CD4-positive, CD25-positive, alpha-beta regulatory T cell (primary cell): ENCODE results near the gene COL20A1. TPM values are rescaled to one million over a fixed set of nuclear protein-coding genes. Genes with fewer than 3 reads are reported as not detected.
A peak's percentile ranks its signal among the peaks of the same experiment; 100 is the strongest.

ENCODE experiments used
- ATAC-seq, 2 donors: fragments of 150-1000 bp; cut with Tn5 transposase; one replicate each; pipeline ENCODE4 v1.10.0; 2021; ENCODE audit warnings: low read depth in 2 of 2, moderate number of reproducible peaks in 2 of 2, moderate library complexity in 1 of 2
- DNase-seq, 3 donors: peaks; one replicate each; pipeline versions ENCODE4 v3.0.0 to v3.0.0-alpha.2; 2012 to 2022; ENCODE audit warnings: mixed read lengths in 1 of 3
- H3K27ac ChIP-seq: one replicate; pipeline ENCODE4 v1.7.0; 2013; ENCODE audit warnings: mild to moderate bottlenecking, low read length; ENCODE audit not compliant: insufficient read depth, poor library complexity, severe bottlenecking
- H3K27me3 ChIP-seq: one replicate; pipeline ENCODE4 v1.7.0; 2013; ENCODE audit warnings: low read length; ENCODE audit not compliant: control insufficient read depth, insufficient read depth
- H3K36me3 ChIP-seq: one replicate; pipeline ENCODE4 v1.7.0; 2013; ENCODE audit warnings: mild to moderate bottlenecking, low read length, moderate library complexity; ENCODE audit not compliant: control insufficient read depth, insufficient read depth
- H3K4me1 ChIP-seq: 2 replicates; pipeline ENCODE4 v1.7.0; 2013; ENCODE audit warnings: mild to moderate bottlenecking, low read length; ENCODE audit not compliant: insufficient read depth, control insufficient read depth, poor library complexity, severe bottlenecking
- H3K4me3 ChIP-seq: one replicate; pipeline ENCODE4 v1.7.0; 2013; ENCODE audit warnings: low read depth, mild to moderate bottlenecking, low read length, moderate library complexity
- H3K9me3 ChIP-seq, 2 experiments: 1 replicate in 1 of 2; 2 replicates in 1 of 2; pipeline ENCODE4 v1.7.0; 2013; ENCODE audit warnings: low read length in 2 of 2, mild to moderate bottlenecking in 1 of 2, moderate library complexity in 1 of 2; ENCODE audit not compliant: control insufficient read depth in 2 of 2
- H3K27ac Mint-ChIP-seq, 3 donors: one replicate each; pipeline ENCODE4 v1.8.0; 2020 to 2022; ENCODE audit warnings: mild to moderate bottlenecking in 3 of 3, mixed read lengths in 3 of 3, moderate library complexity in 2 of 3
- H3K27me3 Mint-ChIP-seq: one replicate; pipeline ENCODE4 v1.8.0; 2022; ENCODE audit warnings: mild to moderate bottlenecking, mixed read lengths
- H3K36me3 Mint-ChIP-seq: one replicate; pipeline ENCODE4 v1.8.0; 2020; ENCODE audit warnings: mixed read lengths
- H3K4me1 Mint-ChIP-seq, 4 donors: one replicate each; pipeline ENCODE4 v1.8.0; 2020 to 2022; ENCODE audit warnings: mixed read lengths in 4 of 4, mild to moderate bottlenecking in 1 of 4
- H3K4me3 Mint-ChIP-seq, 4 donors: one replicate each; pipeline ENCODE4 v1.8.0; 2020 to 2022; ENCODE audit warnings: mild to moderate bottlenecking in 4 of 4, mixed read lengths in 4 of 4, moderate library complexity in 3 of 4
- H3K9me3 Mint-ChIP-seq, 7 donors: one replicate each; pipeline ENCODE4 v1.8.0; 2020 to 2022; ENCODE audit warnings: mixed read lengths in 7 of 7, mild to moderate bottlenecking in 3 of 7, moderate library complexity in 2 of 7
- polyA plus RNA-seq, 4 donors: library from polyadenylated mRNA; unstranded; fragments of 300-500 nt; fragmentation: Illumina TruSeq; gene quantifications; one replicate each; pipeline ENCODE4 v1.2.3, GENCODE V29; 2021
- total RNA-seq: library from RNA; stranded (reverse); gene quantifications from one replicate; pipeline ENCODE4 v1.2.3, GENCODE V29; 2022

Gene COL20A1
- total and polyA plus RNA-seq, 5 donors from 2014 or later: 0.20 TPM; not detected in 4

DNA sequence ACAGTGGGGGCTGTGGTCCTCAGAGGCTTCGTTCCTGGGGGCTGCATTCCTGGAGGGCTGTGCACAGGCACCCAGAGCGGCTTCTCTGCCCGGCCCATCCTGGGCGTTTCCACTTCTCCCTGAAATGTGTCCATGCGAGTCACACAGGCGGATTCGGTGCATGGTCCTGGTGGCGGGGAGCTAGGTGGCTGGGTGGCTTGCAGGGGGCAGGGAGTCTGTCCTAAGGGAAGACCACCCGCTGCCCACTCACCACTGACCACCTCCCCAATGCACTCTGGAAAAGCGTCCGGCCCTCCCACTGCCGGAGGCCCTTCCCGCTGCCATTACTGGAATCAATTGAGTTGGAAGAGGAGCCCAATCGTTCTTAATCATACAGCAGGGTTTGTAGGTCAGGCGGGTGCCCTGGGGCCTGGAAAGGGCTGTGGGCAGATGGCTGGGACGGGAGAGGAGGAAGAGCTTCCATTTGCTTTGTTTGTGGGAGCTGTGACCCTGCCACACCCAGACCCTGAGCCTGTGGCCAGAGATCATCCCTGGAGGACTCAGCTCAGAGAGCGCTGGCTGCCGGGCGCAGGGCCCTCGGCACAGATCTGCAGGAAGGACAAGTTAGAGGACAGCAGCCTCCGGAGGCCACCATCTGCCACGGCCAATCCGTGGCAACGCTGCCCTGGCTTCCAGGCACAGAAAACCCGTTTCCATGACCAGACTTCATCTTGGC lies 61.8 kb downstream of the COL20A1 start:
- Histone ChIP-seq H3K27me3 (no peaks in the 10 kb centered on the region), H3K27ac (no peak overlapping the region), H3K36me3 (no peaks in the 10 kb centered on the region), H3K9me3 (no peaks in the 10 kb centered on the region), H3K4me3 (no peak overlapping the region), H3K4me1 (no peaks in the 10 kb centered on the region)
- Mint-ChIP-seq H3K4me1 (no peaks in the 10 kb centered on the region), H3K27ac (no peak overlapping the region), H3K9me3 (peaks cover 0 to 4% (median 0%) of the 10 kb centered on the region in 7 donors), H3K4me3 (no peak overlapping the region), H3K27me3 (no peaks in the 10 kb centered on the region), H3K36me3 (no peaks in the 10 kb centered on the region)
- DNase-seq (no peak), ATAC-seq (no peak)

DNA sequence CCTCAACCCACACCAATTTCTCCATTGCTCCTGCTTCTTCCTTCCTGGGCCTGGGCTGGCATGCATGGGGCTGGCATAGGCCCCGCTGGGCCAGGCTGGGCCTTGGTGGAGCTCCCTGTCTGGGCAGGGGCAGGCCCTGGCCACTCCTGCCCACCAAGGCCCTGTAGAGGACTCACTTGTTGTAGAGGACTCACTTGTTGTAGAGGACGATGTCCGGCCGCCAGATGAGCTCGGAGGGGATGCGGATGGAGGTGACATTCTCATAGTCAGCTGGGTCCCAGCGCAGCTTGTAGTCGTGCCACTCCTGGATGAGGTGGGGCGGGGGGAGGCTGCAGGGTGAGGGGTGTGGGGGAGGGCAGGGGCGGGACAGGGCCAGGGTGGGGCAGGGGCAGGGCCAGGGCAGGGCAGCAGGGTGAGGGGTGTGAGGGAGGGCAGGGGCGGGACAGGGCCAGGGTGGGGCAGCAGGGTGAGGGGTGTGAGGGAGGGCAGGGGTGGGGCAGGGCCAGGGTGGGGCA lies 62.9 kb downstream of the COL20A1 start:
- Mint-ChIP-seq H3K9me3 (no peaks in the 10 kb centered on the region), H3K36me3 (no peaks in the 10 kb centered on the region), H3K27me3 (no peaks in the 10 kb centered on the region), H3K4me3 (no peak overlapping the region), H3K4me1 (no peaks in the 10 kb centered on the region), H3K27ac (no peak overlapping the region)
- Histone ChIP-seq H3K9me3 (no peaks in the 10 kb centered on the region), H3K4me3 (no peak overlapping the region), H3K27me3 (no peaks in the 10 kb centered on the region), H3K4me1 (peaks cover 2% of the 10 kb centered on the region), H3K27ac (no peak overlapping the region), H3K36me3 (no peaks in the 10 kb centered on the region)
- DNase-seq (no peak), ATAC-seq (no peak)

DNA sequence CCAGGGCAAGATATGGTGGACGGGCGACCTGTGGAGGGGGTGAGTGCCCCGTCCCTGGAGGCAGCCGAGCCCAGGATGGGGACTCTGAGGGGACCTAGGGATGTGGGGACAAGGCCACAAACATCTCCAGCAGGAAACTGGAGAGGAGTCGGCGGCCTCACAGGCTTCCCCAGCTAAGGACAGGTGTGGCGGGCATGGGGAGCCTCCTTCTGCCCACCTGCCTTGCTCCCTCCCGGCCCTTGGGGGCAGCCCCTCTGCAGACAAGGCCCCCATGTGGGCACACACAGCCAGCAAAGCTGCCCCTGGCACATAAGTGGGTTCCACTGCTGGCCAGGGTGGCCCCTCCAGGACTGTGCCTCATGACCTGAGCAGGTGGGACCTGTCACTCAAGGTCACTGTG lies 63.5 kb downstream of the COL20A1 start:
- no peaks in the 10 kb centered on the region for H3K27me3 ChIP-seq
- no peak for DNase-seq
- Mint-ChIP-seq H3K9me3 (no peaks in the 10 kb centered on the region), H3K4me1 (no peaks in the 10 kb centered on the region), H3K27me3 (no peaks in the 10 kb centered on the region), H3K4me3 (no peak overlapping the region), H3K36me3 (no peaks in the 10 kb centered on the region), H3K27ac (no peak overlapping the region)
- no peak for ATAC-seq
- no peaks in the 10 kb centered on the region for H3K9me3 ChIP-seq
- no peaks in the 10 kb centered on the region for H3K36me3 ChIP-seq
- H3K4me3 ChIP-seq: no peak overlapping the region
- peaks cover 2% of the 10 kb centered on the region for H3K4me1 ChIP-seq
- H3K27ac ChIP-seq: no peak overlapping the region

DNA sequence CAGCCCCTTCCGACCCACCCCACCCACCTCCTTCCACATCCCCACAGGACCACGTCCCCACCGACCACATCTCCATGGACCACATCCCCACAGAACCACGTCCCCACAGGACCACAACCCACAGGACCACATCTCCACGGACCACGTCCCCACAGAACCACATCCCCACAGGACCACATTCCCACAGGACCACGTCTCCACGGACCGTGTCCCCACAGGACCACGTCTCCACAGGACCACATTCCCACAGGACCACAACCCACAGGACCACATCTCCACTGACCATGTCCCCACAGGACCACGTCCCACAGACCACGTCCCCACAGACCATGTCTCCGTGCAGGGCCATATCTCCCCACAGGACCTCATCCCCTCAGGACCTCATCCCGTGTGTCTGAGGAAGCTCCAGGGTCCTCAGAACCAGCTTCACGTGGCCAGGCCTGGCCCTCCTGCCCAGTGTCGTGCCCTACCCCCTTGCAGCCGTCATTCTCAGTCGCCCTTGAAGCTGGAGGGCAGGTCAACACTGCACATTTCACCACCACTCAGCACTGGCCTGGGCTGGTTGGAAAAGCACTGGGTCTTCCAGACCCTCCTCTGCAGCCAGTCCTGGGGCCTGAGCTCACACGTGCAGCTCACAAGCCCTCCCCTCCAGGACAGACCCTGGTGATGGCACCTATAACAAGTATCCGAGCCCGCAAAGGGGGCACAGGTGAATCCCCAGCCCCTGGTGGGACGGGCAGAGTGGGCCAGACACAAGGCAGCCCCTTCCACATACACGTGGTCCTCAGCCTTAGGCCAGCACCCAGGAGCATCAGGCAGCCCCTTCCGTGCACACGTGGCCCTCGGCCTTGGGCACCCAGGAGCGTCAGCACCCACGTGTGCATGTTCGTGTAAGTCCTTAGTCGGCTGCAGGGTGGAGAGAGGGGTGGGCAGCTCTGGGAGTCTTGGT lies 64.2 kb downstream of the COL20A1 start:
- no peak overlapping the region for H3K27ac ChIP-seq
- DNase-seq (no peak), ATAC-seq (no peak)
- H3K27ac Mint-ChIP-seq: no peak overlapping the region
- peaks cover under 1% of the 10 kb centered on the region for H3K27me3 Mint-ChIP-seq
- no peaks in the 10 kb centered on the region for H3K27me3 ChIP-seq
- H3K4me3 ChIP-seq: no peak overlapping the region
- no peaks in the 10 kb centered on the region for H3K9me3 Mint-ChIP-seq
- H3K9me3 ChIP-seq: no peaks in the 10 kb centered on the region
- no peaks in the 10 kb centered on the region for H3K36me3 Mint-ChIP-seq
- no peak overlapping the region for H3K4me3 Mint-ChIP-seq
- H3K36me3 ChIP-seq: no peaks in the 10 kb centered on the region
- no peaks in the 10 kb centered on the region for H3K4me1 Mint-ChIP-seq
- H3K4me1 ChIP-seq: peaks cover 2% of the 10 kb centered on the region

DNA sequence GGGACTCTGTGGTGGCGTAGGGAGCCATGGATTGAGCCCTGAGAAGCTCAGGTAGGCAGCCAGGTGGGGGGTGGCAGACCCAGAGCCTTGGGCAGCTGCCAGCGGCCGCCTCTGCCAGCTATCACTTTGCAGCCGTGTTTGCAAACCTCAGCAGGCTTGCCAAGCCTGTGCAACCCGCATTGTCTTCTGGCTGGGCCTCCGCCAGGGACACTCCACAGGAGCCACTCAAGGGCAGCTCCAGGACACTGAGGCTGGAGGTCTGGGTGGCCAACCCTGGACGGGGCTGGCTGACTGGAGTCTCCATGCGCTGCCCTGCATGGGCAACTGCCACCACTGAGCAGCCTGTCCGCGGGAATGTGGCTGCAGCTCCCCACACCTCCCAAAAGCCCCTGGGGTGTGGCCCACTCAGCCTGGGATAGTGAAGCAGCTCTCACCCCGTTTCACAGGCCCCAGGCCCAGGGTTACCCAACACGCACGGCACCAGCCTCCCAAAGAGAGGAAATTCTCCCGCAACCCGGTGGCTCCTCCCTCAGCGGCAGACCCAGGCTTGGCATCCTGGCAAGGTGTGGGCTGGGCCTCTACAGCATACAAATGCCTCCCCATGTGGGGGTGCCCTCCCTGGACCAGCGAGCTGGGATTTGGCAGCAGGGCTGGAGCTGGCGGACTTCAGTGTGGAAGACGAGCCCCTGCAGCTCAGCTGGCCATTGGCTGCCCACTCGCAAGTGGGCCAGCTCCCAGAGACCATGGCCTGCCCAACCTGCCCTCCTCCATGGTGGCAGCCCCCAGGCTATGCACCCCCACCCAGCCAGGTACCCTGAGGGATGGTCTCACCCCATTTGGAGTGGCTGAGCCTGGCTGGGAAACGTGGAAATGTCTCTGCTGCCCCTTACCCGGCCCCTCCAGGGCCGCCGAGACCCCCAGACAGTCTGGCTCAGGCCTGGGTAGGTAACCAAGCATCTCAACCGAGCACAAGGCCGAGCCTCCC lies 65.2 kb downstream of the COL20A1 start:
- H3K36me3 Mint-ChIP-seq: no peaks in the 10 kb centered on the region
- DNase-seq (no peak), ATAC-seq (no peak)
- H3K4me1 Mint-ChIP-seq: peaks cover 0 to 3% (median under 1%) of the 10 kb centered on the region in 4 donors
- Histone ChIP-seq H3K27ac (no peak overlapping the region), H3K36me3 (no peaks in the 10 kb centered on the region), H3K9me3 (no peaks in the 10 kb centered on the region), H3K27me3 (no peaks in the 10 kb centered on the region), H3K4me1 (peaks cover 2% of the 10 kb centered on the region), H3K4me3 (no peak overlapping the region)
- H3K27me3 Mint-ChIP-seq: peaks cover 8% of the 10 kb centered on the region
- H3K9me3 Mint-ChIP-seq: peaks cover 0 to 2% (median 0%) of the 10 kb centered on the region in 7 donors
- no peak overlapping the region for H3K27ac Mint-ChIP-seq
- peak overlapping the region in 2 of 4 donors; percentile 27 to 35 for H3K4me3 Mint-ChIP-seq

DNA sequence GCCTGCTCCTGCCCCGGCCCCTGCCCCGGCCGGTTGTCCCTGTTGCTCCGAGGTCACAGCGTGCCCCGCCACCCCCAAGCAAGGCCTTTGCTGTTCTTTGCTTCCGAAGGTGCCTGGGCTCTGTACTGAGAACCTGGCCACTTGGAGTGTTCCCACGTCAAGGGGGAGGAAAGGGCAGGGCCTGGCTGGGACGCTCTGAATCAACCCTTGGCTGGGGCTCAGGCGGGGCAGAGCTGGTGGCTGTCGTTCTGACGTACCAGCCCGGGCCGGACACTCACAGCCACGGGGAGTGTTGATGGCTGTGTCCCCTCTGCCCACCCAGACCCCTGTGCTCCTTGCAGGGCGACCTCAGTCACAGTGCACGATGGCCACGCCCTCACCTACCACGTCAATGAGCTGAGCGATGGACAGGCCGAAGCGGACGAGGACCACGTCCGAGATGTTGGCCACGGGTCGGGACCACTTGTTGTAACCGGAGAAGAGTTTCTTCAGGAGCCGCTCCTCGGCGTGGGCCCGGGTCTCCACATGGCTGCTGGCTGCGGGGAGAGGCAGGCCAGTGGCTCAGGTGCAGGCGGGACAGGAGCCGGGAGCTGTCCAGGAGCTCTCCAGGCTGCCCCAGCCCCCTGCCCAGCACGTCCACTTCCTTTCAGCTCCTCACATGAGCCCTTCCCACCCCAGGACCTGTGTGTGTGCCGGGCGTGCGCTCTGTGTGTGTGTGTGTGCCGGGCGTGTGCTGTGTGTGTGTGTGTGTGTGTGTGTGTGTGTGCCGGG lies 66.4 kb downstream of the COL20A1 start:
- DNase-seq: no peak
- no peak for ATAC-seq
- Histone ChIP-seq H3K4me1 (peaks cover 2% of the 10 kb centered on the region), H3K36me3 (no peaks in the 10 kb centered on the region), H3K27ac (no peak overlapping the region), H3K27me3 (no peaks in the 10 kb centered on the region), H3K4me3 (no peak overlapping the region), H3K9me3 (no peaks in the 10 kb centered on the region)
- Mint-ChIP-seq H3K27ac (no peak overlapping the region), H3K4me3 (no peak overlapping the region), H3K36me3 (no peaks in the 10 kb centered on the region), H3K9me3 (peaks cover 0 to 2% (median 0%) of the 10 kb centered on the region in 7 donors), H3K4me1 (peaks cover 0 to 3% (median under 1%) of the 10 kb centered on the region in 4 donors), H3K27me3 (peaks cover 8% of the 10 kb centered on the region)
